ENCODE measurements around the gene ZCCHC14.
"Not testable (repeated sequence)": the region's sequence is repeated elsewhere in the genome, so short reads cannot be mapped to it uniquely, and the experiment has no call there.

The ZCCHC14 gene

DNA sequence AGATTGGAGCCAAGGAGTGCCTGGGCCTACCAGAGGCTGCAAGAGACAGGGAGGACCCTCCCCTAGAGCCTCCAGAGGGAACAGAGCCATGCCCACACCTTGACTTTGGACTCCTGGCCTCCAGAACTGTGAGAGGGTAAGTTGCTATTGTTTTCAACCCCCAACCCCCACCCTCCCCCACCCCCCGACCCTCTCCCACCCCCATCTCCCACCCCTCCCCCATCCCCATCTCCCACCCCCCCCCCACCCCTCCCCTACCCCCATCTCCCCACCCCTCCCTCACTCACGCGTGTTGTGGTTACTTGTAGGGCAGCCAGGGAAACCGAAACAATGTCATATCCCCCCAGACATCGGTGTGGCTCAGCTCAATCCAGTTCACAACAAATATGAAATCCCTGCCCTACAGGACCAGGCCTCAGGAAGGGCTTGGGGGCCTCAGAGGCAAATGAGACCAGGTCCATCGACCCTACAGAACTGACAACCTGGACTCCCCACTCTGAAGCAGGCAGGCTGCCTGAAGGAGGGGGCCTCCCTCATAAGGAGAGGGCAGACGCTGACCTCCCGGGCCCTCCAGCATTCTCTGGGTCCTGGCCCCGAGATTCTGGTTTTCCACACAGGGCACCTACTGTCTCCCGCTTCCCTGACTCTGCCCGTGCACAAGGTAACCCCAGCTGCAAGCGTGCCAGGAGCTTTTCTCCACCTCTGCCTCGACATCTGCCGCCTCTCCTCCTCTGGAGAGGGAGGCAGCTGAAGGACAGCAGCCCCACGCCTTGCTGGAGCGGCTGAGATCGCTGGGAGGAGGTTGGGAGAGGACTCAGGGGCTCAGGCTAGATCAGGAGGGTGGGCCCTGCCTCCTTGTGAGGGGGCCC, 3.0 kb upstream of the ZCCHC14 start:
- DNase-seq: no peak

DNA sequence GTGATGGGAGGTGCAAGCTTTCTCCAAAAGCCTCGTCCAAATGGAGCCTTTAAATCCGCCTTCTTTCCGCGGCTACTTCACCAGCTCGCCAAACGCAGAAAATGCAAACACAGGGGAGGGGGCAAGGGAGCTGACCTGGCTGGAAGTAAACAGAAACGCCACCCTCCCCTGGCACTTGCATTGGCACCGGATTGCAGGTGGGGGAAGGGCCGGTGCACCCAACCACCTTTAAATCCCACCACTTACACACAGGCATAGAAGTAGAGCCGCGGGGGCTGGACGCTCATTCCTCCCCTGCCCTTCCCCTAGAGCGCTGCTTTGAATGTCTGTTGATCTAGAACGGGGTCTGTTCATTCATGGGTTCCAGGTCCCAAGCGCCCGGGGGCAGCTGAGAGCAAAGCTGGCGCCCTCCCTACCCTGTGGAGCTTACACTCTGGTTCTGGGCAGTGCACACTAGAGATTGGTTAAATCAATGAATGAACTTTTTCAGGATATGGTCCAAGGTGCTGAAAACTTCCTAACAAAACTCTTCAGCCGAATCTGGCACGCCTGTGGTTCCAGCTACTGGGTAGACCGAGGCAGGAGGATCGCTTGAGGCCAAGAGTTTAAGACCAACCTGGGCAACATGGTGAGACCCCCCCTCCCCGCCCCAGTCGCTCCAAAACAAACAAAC, 920 bp upstream of the ZCCHC14 start:
- DNase-seq: no peak

DNA sequence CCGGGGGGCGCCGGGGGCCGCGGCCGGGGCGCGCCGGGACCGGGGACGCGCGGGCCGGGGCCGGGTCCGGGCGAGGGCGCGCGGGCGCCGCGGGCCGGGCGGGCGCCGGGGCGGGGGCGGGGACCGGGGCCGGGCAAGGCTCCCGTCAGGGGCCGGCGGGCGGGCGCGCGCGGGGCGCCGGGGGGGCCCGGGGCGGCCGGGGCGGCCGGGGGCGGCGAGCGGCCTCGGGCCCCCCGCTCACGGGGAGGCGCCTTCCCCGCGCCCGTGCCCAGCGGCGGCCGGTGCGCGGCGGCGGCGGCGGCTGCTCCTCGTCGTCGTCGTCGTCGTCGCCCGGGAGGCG, 563 bp downstream of the ZCCHC14 start:
- no peak for DNase-seq

- no peak for DNase-seq
These were observed 1.1 kb downstream of the ZCCHC14 start for GRCh38 chr16:87491522-87492290.

DNA sequence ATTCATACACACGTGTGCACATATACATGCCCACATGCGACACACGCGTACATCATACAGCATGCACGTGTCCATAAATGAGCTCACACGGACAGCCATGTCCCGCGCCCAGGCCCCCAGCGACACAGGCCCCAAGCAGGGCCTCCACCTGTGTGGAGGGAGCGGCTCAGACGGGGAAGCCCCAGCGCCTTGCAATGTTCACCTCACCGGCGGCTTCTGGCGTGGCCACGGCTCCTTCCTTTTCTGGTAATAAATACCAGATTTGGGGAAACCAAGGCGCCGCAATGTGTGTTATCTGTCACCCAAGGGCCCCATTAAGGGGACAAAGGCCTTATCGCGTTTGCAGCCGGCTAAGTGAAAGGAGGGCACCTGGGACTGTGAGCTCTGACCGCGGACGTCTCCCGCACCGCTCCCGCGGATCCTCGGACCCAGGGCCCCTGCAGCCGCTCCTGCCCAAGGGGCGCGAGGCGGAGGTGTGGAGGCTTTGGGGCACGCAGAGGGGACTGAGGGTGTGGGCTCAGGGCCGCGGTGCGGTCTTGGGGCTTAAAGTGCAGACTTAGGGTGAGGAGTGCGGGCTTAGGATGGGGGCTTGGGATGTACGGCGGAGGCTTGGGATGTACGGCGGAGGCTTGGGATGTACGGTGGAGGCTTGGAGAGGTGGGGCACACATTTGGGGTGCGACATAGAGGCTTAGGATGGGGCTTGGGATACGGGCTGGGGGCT, 1.9 kb downstream of the ZCCHC14 start:
- peak; percentile 23 for DNase-seq

DNA sequence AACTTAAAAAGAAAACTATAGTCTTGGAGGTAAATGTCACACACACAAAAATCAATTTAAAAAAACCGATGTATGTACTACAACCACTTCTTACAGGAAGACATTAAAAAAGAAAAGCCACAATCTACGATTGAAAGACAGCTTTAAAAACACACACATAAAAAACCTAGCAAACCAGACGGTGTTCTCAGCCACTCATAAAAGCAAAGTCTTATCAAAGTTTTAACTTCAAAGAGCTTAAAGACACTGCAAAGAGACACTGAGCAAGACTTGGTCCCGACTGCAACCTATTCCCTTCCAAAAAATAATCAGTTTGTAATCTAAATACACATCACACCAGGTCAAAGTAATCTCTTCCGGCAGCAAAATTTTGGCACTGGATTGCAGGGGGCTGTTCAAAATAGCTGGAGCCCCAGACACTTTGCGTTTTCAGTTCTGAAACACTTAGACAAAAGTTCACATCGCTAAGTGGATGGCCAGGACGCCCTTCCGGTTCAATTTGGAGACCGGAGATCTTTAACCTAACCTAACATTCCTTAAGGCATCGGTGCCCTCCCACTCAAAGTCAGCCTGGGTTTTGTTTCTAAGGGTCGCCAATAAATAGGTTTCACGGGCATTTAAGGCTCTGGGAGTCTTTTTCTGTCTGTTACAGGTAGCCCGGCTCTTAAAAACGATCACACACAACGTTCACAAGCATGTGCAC, 2.6 kb downstream of the ZCCHC14 start:
- DNase-seq: no peak

GRCh38 chr16:87489434-87490045, 3.3 kb downstream of the ZCCHC14 start:
- no peak for DNase-seq

- DNase-seq: not testable (repeated sequence)
These were observed 3.9 kb downstream of the ZCCHC14 start for GRCh38 chr16:87488960-87489359.

DNA sequence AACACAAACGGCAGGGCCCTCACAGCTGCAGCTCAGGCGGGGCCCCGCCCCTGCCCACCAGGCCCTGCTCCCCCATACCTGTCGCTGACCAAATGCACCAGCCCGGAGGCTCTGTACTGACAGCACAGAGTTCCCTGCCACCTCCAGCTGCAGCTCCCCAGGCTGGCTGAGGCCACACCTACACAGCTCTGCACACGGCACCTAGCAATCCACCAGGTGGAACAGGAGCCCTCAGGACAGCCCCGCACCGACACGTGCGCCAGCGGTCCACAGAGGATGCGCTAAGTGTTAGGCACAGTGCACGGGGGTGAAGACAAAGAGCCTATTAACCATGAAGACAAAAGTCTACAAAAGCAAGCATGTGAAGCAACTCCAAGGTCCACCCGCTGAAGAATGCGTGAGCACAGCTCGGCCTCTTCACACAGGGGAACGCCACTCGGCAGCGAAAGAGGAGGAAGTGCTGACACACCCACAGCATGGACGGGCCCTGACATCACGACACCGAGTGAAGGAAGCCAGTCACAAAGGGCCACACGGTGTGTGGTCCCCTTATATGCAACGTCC, 5.4 kb downstream of the ZCCHC14 start:
- no peak for DNase-seq

DNA sequence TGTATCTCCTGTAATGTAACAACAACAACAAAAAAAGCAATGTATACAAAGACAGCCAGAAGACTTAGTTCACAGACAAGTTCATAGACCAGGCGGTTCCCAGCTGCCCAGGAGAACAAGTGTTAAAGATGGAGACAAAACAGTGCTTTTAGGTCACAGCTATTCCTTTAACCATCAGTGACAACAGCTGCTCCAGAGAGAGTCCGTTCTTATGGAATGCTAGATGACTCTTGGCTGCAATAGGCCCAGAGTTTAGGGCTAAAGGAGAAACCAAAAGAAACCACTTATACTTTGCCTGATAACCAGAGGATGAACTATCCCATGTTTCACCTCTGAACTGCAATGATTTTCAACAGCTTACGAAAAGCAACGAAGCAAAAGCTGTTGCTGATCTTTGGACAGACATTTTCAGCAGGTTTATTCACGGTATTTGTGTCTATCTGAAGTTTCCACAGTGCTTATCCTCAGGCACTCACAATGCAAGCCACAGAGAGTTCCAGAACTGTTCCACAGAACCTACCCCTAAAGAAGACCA, 6.0 kb downstream of the ZCCHC14 start:
- DNase-seq: no peak

DNA sequence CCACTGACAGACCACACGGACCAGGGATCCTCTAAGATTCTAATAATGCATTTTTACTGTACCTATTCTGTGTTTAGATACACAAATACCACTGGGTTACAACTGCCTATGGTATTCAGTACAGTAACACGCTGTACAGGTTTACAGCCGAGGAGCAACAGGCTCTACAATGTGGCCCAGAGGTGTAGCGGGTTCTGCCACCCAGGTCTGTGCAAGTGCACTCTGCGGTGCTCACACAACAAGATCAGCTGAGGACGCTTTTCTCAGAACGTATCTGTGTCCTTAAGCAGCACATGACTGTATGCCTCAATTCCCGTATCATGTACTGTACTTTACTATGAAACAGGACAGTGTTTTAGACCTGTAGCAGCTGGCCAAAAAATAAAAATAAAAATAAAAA, 6.5 kb downstream of the ZCCHC14 start:
- DNase-seq: no peak

DNA sequence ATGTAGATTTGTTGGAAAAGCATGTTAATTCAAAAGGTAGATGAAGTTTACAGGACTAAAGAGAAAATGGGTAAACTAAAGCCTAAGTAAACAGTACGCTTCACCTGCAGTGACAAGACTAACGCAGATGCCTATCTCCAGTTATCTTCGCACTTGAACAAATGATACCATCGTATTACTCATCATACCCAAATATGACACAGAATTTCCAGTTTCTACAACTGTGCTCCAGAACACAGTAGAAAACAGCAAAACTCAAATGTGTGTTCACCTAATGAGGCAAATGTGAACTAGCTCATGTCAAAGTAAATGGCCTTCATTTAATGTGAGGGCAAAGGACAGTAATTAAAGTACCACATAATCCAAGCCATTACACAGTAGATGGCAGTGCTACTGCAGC, 7.0 kb downstream of the ZCCHC14 start:
- not testable (repeated sequence) for DNase-seq

GRCh38 chr16:87484487-87485331, 8.1 kb downstream of the ZCCHC14 start:
- no peak for DNase-seq

GRCh38 chr16:87483481-87483880, 9.3 kb downstream of the ZCCHC14 start:
- no peak for DNase-seq

- DNase-seq: not testable (repeated sequence)
These were observed 10.2 kb downstream of the ZCCHC14 start for GRCh38 chr16:87482670-87483069.

DNA sequence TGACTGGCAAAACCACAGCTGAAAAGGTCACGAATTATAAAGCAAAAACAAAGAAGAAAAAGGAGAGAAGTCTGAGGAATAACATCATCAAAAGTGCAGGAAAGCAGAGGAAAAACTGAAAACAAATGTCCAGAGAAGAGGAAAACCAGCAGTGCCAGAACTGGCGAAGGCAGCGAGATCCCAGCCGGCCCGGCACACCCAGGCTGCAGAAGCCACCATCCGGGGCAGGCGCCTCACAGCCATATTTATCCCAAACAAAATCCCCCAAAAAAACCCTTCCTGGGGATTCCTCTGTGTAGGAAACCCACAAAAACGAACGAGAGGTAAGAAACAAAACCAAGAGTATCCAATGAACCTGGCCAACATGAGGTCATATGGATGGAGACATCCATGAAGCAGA, 10.6 kb downstream of the ZCCHC14 start:
- DNase-seq: no peak

DNA sequence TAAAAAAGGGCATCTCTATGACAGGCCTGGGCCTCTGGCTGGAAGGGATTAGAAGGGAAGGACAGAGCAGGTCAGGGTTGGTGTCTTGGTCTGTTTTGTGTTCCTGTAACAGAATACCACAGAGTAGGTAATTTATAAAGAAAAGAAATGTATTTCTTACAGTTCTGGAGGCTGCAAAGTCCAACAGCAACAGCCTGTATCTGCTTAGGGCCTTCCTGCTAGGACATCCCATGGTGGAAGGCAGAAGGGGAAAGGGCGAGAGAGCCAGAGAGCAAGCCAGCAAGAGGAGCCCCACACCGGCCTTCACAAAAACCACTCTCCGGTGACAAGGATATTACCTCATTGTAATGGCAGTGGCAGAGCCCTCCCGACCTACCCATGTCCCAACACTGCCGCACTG, 11.1 kb downstream of the ZCCHC14 start:
- not testable (repeated sequence) for DNase-seq

GRCh38 chr16:87477209-87477981, 15.4 kb downstream of the ZCCHC14 start:
- DNase-seq: not testable (repeated sequence)

GRCh38 chr16:87474566-87474996, 18.2 kb downstream of the ZCCHC14 start:
- DNase-seq: no peak
